Measurements from ENCODE around the gene BNIPL. TPM values are rescaled to one million over a fixed set of nuclear protein-coding genes. Genes with fewer than 3 reads are reported as not detected.

Gene BNIPL
- total and polyA plus RNA-seq, 2 of the 13 experiments (the other 11 are each of a cell fraction or from before 2014, with no cell fraction given): 0.40 to 1.1 TPM

DNA sequence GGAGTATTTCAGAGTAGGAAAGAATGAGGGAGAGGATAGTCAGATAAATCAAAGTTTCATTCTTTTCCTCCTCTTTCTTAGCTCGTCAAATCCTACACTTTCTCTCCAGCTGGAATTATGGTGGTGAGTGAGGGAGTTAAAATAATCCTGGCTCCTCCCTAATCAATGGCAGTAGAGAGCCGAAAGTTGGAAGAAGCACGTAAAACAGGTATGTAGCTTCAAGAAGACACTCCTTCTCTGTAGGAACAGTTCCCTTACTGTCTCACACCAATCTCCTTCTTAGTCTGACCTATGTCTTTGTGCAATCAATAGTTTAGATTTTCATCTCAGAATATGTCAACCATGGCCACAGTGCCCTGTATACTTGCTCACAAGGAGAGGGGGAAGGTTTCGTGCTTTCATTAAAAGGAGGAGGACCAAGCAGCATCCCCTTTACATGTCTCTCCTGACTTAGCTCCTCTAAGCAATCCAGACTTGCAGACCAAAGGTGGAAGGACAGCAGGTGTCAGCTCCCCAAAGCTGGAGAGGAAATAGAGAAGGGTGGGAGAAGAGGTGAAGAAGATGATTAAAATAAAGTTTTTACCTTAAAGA, 30.6 kb upstream of the BNIPL start:
- DNase-seq (ENCODE audit: low spot score) (no peak), FAIRE-seq (no peak), ATAC-seq (no peak)
- Histone ChIP-seq H2AFZ (ENCODE audit: low read length) (no peak overlapping the region), H3K27ac (ENCODE audit: extremely low read length, insufficient read depth, low read length) (peak overlapping the region; percentile 100), H3K79me2 (ENCODE audit: insufficient read depth, low read length) (peaks cover 34% of the 10 kb centered on the region), H4K20me1 (ENCODE audit: insufficient read depth, low read length) (no peaks in the 10 kb centered on the region), H3K27me3 (ENCODE audit: control insufficient read depth in 1 of 2, insufficient read depth in 2 of 2, low read length in 2 of 2) (no peaks in the 10 kb centered on the region; a peak in 1 of 5 replicates), H3K4me1 (ENCODE audit: insufficient read depth, low read length) (peaks cover 74% of the 10 kb centered on the region), H3K9me3 (ENCODE audit: low read length) (no peaks in the 10 kb centered on the region), H3K4me2 (ENCODE audit: low read depth, low read length) (peak overlapping the region; percentile 99), H3K9ac (ENCODE audit: insufficient read depth, low read depth, low read length) (peak overlapping the region; percentile 98), H3K36me3 (replicated peaks in 1 of 2; ENCODE audit: control insufficient read depth in 1 of 2, insufficient read depth in 2 of 2, low read length in 2 of 2) (peaks cover 1 to 12% of the 10 kb centered on the region in 2 experiments; a peak in 3 of 5 replicates), H3K4me3 (replicated peaks in 1 of 3; ENCODE audit: insufficient read depth in 1 of 3, low read depth in 2 of 3, low read length in 3 of 3) (peak overlapping the region; percentile 61 to 99 (median 69))
- intact Hi-C loops (cut with micrococcal nuclease; ENCODE audit: unreplicated experiment): loop anchor here (1.0 to 5.0 kb wide), 3 partner anchors 25 to 41 kb away; partner anchors contain the start of genes C1orf56 and CERS2
- TF ChIP-seq ZNF878 (CRISPR knock-in tag; IDR thresholded peaks at IDR 0.05): 0 out of 2 replicates have a peak, but pooled peaks have one; percentile 18
- TF ChIP-seq SPEN (CRISPR knock-in tag; IDR thresholded peaks at IDR 0.05; ENCODE audit: low read depth): peak; percentile 10; the same call in 1 of the 2 replicates
- TF ChIP-seq SAP130 (CRISPR knock-in tag; IDR thresholded peaks at IDR 0.05; ENCODE audit: low read depth): peak; percentile 1; the same call in 1 of the 2 replicates
- TF ChIP-seq ZNF605 (CRISPR knock-in tag; IDR thresholded peaks at IDR 0.05): no peak
- no peak for TF ChIP-seq MTA3 (CRISPR knock-in tag; IDR thresholded peaks at IDR 0.05)
- peak; percentile 27 for TF ChIP-seq ZEB1 (IDR thresholded peaks at IDR 0.05; ENCODE audit: insufficient replicate concordance, low read depth)
- TF ChIP-seq ZNF550 (CRISPR knock-in tag; IDR thresholded peaks at IDR 0.05; ENCODE audit: borderline replicate concordance): no peak
- 0 out of 2 replicates have a peak, but pooled peaks have one; percentile 28 for TF ChIP-seq DNMT3B (CRISPR knock-in tag; conservative IDR thresholded peaks at IDR 0.05)
- no TSS peak for BruUV-seq (replicated peaks)
- POLR2A ChIA-PET: interaction anchor here (0.6 to 9.1 kb wide), 21 partner anchors 10 to 490 kb away, joined by 3 to 150 read pairs (median 4); partner anchors contain the start of genes ANXA9, C1orf56, CERS2 and ENSA
- in situ Hi-C loops (cut with HindIII; ENCODE audit: extremely low pct_ligation_motif_present, low pct_unique_long_range_greater_than_20kb): no loop called here
- 0% methylated on average over 4 of the region's 4 CpGs for WGBS (ENCODE audit: low lambda C conversion rate)
- CTCF ChIA-PET (ENCODE audit: low intra/inter-chr PET ratio, low total read pairs): interaction anchor here (2.3 kb wide), 1 partner anchor 27 kb away, joined by 22 read pairs; no protein-coding TSS in a partner anchor
